ENCODE measurements around the gene DUSP8. TPM values are rescaled to one million over a fixed set of nuclear protein-coding genes. Genes with fewer than 3 reads are reported as not detected.

DUSP8 gene
- total and polyA plus RNA-seq, 2 of the 8 experiments (the other 6 are each of a cell fraction or from before 2014, with no cell fraction given) = 2.8 to 3.6 TPM

DNA sequence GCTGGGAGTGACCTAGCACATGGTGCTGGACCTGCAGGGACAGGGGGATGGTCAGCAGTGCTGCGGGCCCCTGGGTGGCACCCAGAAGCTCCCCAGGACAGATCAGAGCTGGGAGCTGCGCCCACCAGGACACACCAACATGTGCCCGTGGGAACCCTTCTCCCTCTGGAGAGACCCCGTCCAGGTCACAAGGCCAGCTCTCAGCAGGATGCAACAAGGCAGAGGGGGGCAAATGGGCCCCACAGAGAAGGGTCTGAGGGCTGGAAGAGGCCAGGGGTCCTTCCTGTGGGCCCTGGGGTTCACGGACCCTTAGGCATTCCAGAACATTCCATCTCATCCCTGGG lies 6.2 kb downstream of the DUSP8 start:
- DNase-seq (ENCODE audit: low read depth in 1 of 2, low spot score in 2 of 2) (no peak), FAIRE-seq (no peak)
- H3K9me3 ChIP-seq (ENCODE audit: insufficient read depth in 2 of 2, low read depth in 1 of 2, low read length in 1 of 2) = no peaks in the 10 kb centered on the region
- TF ChIP-seq RAD21 (IDR thresholded peaks at IDR 0.05 in 1 of 2, conservative IDR thresholded peaks at IDR 0.05 in 1 of 2; ENCODE audit: low read depth in 2 of 2, low read length in 2 of 2) (no peak), RBBP5 (IDR thresholded peaks at IDR 0.05; ENCODE audit: borderline replicate concordance, low read depth, low read length) (no peak), GTF2F1 (IDR thresholded peaks at IDR 0.05; ENCODE audit: borderline replicate concordance, low read depth, low read length) (no peak), SRF (IDR thresholded peaks at IDR 0.05; ENCODE audit: low read depth, low read length) (no peak), KDM1A (IDR thresholded peaks at IDR 0.05; ENCODE audit: borderline replicate concordance, low read length) (no peak)
- H3K9ac ChIP-seq (replicated peaks in 1 of 4; ENCODE audit: extremely low read depth in 1 of 4, low read depth in 3 of 4, low read length in 3 of 4) = no peak overlapping the region
- ChIA-PET POLR2A (ENCODE audit: partially characterized antibody) (interaction anchor here (0.7 to 6.9 kb wide), 2 partner anchors 7 to 8 kb away, joined by 3 to 58 read pairs; no protein-coding TSS in a partner anchor), CTCF (ENCODE audit: partially characterized antibody) (interaction anchor here (0.6 to 9.1 kb wide), 7 partner anchors 8 to 474 kb away, joined by 3 to 100 read pairs (median 14); no protein-coding TSS in a partner anchor)
- H3K56ac ChIP-seq (replicated peaks; ENCODE audit: insufficient read length, low read depth, low read length) = no peak overlapping the region
- no peak overlapping the region for H3K4ac ChIP-seq (replicated peaks; ENCODE audit: insufficient read length, low read depth, low read length)
- no peak overlapping the region for H3K14ac ChIP-seq (ENCODE audit: insufficient read length)
- H4K8ac ChIP-seq (ENCODE audit: extremely low read depth, insufficient read depth, low read length) = no peak overlapping the region
- no peak overlapping the region for H3K4me3 ChIP-seq (ENCODE audit: extremely low read depth in 1 of 4, insufficient read depth in 2 of 4, low read depth in 3 of 4, low read length in 4 of 4)
- no peak overlapping the region for H3K18ac ChIP-seq (ENCODE audit: extremely low read depth, low read length)
- H3K79me2 ChIP-seq (ENCODE audit: control insufficient read depth in 1 of 2, insufficient read depth in 2 of 2, low read length in 2 of 2) = no peaks in the 10 kb centered on the region
- no peak overlapping the region for H2BK5ac ChIP-seq (ENCODE audit: low read depth, low read length)
- no peak overlapping the region for H3K4me2 ChIP-seq (ENCODE audit: insufficient read depth in 1 of 2, low read depth in 2 of 2, low read length in 2 of 2)
- no peak overlapping the region for H4K91ac ChIP-seq (replicated peaks; ENCODE audit: insufficient read length, low read length)
- H2BK12ac ChIP-seq (ENCODE audit: low read depth, low read length) = no peak overlapping the region
- H2AFZ ChIP-seq (ENCODE audit: low read length) = no peak overlapping the region
- H3K27ac ChIP-seq (ENCODE audit: low read depth, low read length) = no peak overlapping the region
- H2BK20ac ChIP-seq (ENCODE audit: low read length) = no peak overlapping the region
- H3K23ac ChIP-seq (ENCODE audit: insufficient read length) = no peak overlapping the region
- H3K27me3 ChIP-seq (replicated peaks in 1 of 4; ENCODE audit: control insufficient read depth in 3 of 4, extremely low read depth in 1 of 4, insufficient read depth in 3 of 4, low read length in 3 of 4) = peaks cover 0 to 16% (median 11%) of the 10 kb centered on the region in 4 experiments; a peak in 4 of 7 replicates
- H3K79me1 ChIP-seq (ENCODE audit: low read depth, low read length) = no peaks in the 10 kb centered on the region
- 78% methylated on average over 5 of the region's 5 CpGs; no CpG with 5 or more reads in 1 of the 2 experiments for WGBS, 2 experiments (ENCODE audit: extremely low coverage in 1 of 2, insufficient coverage in 1 of 2, insufficient read length in 1 of 2, insufficient replicate concordance in 2 of 2, low coverage in 1 of 2, low lambda C conversion rate in 2 of 2, missing lambda C conversion rate in 1 of 2)
- no peak overlapping the region for H2AK5ac ChIP-seq (ENCODE audit: low read depth, low read length)
- H3K23me2 ChIP-seq (ENCODE audit: low read depth, low read length) = no peaks in the 10 kb centered on the region; the same call in 1 of the 2 replicates
- no peak overlapping the region for H2BK15ac ChIP-seq (ENCODE audit: low read length)
- no peaks in the 10 kb centered on the region for H3K36me3 ChIP-seq (ENCODE audit: control insufficient read depth in 2 of 4, insufficient read depth in 4 of 4, low read length in 3 of 4)
- H4K5ac ChIP-seq (ENCODE audit: insufficient read length, low read depth, low read length) = no peak overlapping the region
- H4K20me1 ChIP-seq (replicated peaks in 1 of 2; ENCODE audit: control insufficient read depth in 1 of 2, insufficient read depth in 2 of 2, low read length in 2 of 2) = peaks cover 4 to 25% of the 10 kb centered on the region in 2 experiments
- H3K4me1 ChIP-seq (replicated peaks in 1 of 4; ENCODE audit: control insufficient read depth in 3 of 4, insufficient read depth in 4 of 4, low read length in 3 of 4) = peaks cover 0 to 46% (median 35%) of the 10 kb centered on the region in 4 experiments; a peak in 6 of 7 replicates
- H2BK120ac ChIP-seq (replicated peaks; ENCODE audit: low read depth, low read length) = no peak overlapping the region
